GM21423 (cell line): ENCODE results near the gene ADAM8.
"Not testable (repeated sequence)": the region's sequence is repeated elsewhere in the genome, so short reads cannot be mapped to it uniquely, and the experiment has no call there.

ENCODE experiments used
- ATAC-seq: cut with Tn5 transposase; IDR thresholded peaks from one replicate; pipeline ENCODE4 v1.9.1; 2021; ENCODE audit warnings: mild to moderate bottlenecking, moderate library complexity; ENCODE audit not compliant: unreplicated experiment

The ADAM8 gene

GRCh38 chr10:133234796-133235195 is 41.9 kb downstream of the ADAM8 start:
- ATAC-seq = not testable (repeated sequence)

GRCh38 chr10:133231946-133232574 is 44.6 kb downstream of the ADAM8 start:
- no peak for ATAC-seq

- ATAC-seq = no peak
Observed at GRCh38 chr10:133231244-133231945, 45.3 kb downstream of the ADAM8 start.

- ATAC-seq = no peak
Observed at GRCh38 chr10:133230387-133231195, 46.1 kb downstream of the ADAM8 start.

GRCh38 chr10:133230044-133230361 is 46.7 kb downstream of the ADAM8 start, which contains the start of gene UTF1:
TSS of gene UTF1 (plus strand) at chr10:133230217. CDS start at chr10:133230289, 72 bp downstream.
- no peak for ATAC-seq

- ATAC-seq = no peak
Observed at GRCh38 chr10:133229265-133230043, 47.2 kb downstream of the ADAM8 start.

- ATAC-seq = no peak
Observed at GRCh38 chr10:133227256-133227655, 49.4 kb downstream of the ADAM8 start.

GRCh38 chr10:133226251-133226808 is 50.3 kb downstream of the ADAM8 start:
- no peak for ATAC-seq

- ATAC-seq = no peak
Observed at GRCh38 chr10:133225707-133226191, 50.9 kb downstream of the ADAM8 start.

- no peak for ATAC-seq
Observed at GRCh38 chr10:133224756-133225372, 51.8 kb downstream of the ADAM8 start.

- ATAC-seq = no peak
Observed at GRCh38 chr10:133224076-133224475, 52.6 kb downstream of the ADAM8 start.

GRCh38 chr10:133221756-133222155 is 54.9 kb downstream of the ADAM8 start:
- not testable (repeated sequence) for ATAC-seq

GRCh38 chr10:133221331-133221730 is 55.3 kb downstream of the ADAM8 start:
- ATAC-seq = no peak

GRCh38 chr10:133219782-133220181 is 56.9 kb downstream of the ADAM8 start:
- ATAC-seq = no peak

GRCh38 chr10:133218891-133219290 is 57.8 kb downstream of the ADAM8 start:
- ATAC-seq = no peak

- no peak for ATAC-seq
Observed at GRCh38 chr10:133217800-133218589, 58.7 kb downstream of the ADAM8 start.

GRCh38 chr10:133216776-133217175 is 59.9 kb downstream of the ADAM8 start:
- ATAC-seq = no peak

GRCh38 chr10:133215586-133215985 is 61.1 kb downstream of the ADAM8 start:
- no peak for ATAC-seq
